ENCODE results near the gene VPS13D. TPM values are rescaled to one million over a fixed set of nuclear protein-coding genes. Genes with fewer than 3 reads are reported as not detected.

VPS13D gene
- total and polyA plus RNA-seq, 2 experiments from 2014 or later: 10.7 to 34.9 TPM

DNA sequence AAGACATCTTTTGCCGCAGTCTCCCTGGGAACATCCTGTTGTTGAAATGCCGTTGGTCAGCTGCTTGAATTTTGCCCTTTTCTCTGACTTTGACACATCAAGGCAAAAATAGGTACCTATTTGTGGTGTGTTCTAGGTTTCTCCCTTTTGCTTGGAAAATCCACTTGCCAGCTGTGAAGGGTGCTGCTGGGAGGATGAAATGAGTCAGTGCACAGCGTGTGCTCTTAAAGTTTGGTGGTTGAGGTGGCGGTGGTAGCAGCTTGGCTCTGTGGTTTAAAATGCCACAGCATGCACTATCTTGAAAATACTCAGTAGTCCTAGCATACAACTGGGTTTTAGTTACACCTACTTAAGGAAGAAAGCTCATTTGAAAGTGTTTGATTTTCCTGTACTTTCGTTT lies 204.3 kb downstream of the VPS13D start (continued):
- TF ChIP-seq, protein P1, sequence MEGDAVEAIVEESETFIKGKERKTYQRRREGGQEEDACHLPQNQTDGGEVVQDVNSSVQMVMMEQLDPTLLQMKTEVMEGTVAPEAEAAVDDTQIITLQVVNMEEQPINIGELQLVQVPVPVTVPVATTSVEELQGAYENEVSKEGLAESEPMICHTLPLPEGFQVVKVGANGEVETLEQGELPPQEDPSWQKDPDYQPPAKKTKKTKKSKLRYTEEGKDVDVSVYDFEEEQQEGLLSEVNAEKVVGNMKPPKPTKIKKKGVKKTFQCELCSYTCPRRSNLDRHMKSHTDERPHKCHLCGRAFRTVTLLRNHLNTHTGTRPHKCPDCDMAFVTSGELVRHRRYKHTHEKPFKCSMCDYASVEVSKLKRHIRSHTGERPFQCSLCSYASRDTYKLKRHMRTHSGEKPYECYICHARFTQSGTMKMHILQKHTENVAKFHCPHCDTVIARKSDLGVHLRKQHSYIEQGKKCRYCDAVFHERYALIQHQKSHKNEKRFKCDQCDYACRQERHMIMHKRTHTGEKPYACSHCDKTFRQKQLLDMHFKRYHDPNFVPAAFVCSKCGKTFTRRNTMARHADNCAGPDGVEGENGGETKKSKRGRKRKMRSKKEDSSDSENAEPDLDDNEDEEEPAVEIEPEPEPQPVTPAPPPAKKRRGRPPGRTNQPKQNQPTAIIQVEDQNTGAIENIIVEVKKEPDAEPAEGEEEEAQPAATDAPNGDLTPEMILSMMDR (conservative IDR thresholded peaks at IDR 0.05; ENCODE audit: low read depth in 2 of 2): no peak
- TF ChIP-seq NANOG (IDR thresholded peaks at IDR 0.05; ENCODE audit: borderline replicate concordance) (no peak), POLR2AphosphoS5 (IDR thresholded peaks at IDR 0.05; ENCODE audit: low read depth) (no peak)

DNA sequence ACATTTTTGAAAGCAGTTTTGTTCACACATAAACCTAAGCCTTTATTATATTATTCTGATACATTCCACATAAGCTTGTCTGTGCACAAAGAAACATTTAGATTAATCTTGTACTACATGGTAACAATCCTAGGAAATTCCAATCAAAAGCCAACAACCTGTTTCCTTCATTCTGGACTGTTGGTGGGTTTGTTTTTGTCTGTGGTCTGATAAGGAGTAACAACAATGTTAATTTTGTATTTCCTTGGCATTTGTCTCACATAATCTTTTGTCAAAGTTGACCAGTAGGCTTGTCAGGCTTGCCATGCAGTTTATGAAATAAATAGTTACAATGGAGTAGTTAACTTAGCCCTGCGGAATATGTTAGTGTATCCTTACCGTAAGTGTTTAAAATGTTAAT lies 204.9 kb downstream of the VPS13D start:
- Histone ChIP-seq H3K79me2 (replicated peaks; ENCODE audit: insufficient read depth) (no peaks in the 10 kb centered on the region), H3K4me1 (ENCODE audit: insufficient read depth) (no peaks in the 10 kb centered on the region), H3K9me2 (ENCODE audit: insufficient read depth) (no peaks in the 10 kb centered on the region), H3K4me3 (no peak overlapping the region), H3K27me3 (ENCODE audit: insufficient read depth) (no peaks in the 10 kb centered on the region), H3K27ac (ENCODE audit: low read depth) (no peak overlapping the region), H3K36me3 (ENCODE audit: insufficient read depth) (no peaks in the 10 kb centered on the region), H4K20me1 (replicated peaks; ENCODE audit: insufficient read depth) (peaks cover 5% of the 10 kb centered on the region; the same call in 1 of the 2 replicates), H3K4me2 (no peak overlapping the region), H3F3A (replicated peaks; ENCODE audit: low read depth) (no peaks in the 10 kb centered on the region), H2AFZ (no peak overlapping the region)
- Mint-ChIP-seq H3K4me1 (peaks cover 27% of the 10 kb centered on the region), H3K27me3 (ENCODE audit: insufficient read depth, low read depth, poor library complexity) (peaks cover 4% of the 10 kb centered on the region), H3K9me3 (no peaks in the 10 kb centered on the region), H3K36me3 (ENCODE audit: low read depth) (peaks cover 21% of the 10 kb centered on the region), H3K27ac (no peak overlapping the region), H3K4me3 (no peak overlapping the region)
- no peak for DNase-seq (ENCODE audit: low spot score)
- ATAC-seq: no peak
- no peak for TF ChIP-seq STAT1 (IDR thresholded peaks at IDR 0.05; ENCODE audit: unreplicated experiment)
- no peak for TF ChIP-seq ZNF114 (CRISPR knock-in tag; IDR thresholded peaks at IDR 0.05)
- TF ChIP-seq NANOG (IDR thresholded peaks at IDR 0.05; ENCODE audit: borderline replicate concordance): no peak
- TF ChIP-seq, protein P2, sequence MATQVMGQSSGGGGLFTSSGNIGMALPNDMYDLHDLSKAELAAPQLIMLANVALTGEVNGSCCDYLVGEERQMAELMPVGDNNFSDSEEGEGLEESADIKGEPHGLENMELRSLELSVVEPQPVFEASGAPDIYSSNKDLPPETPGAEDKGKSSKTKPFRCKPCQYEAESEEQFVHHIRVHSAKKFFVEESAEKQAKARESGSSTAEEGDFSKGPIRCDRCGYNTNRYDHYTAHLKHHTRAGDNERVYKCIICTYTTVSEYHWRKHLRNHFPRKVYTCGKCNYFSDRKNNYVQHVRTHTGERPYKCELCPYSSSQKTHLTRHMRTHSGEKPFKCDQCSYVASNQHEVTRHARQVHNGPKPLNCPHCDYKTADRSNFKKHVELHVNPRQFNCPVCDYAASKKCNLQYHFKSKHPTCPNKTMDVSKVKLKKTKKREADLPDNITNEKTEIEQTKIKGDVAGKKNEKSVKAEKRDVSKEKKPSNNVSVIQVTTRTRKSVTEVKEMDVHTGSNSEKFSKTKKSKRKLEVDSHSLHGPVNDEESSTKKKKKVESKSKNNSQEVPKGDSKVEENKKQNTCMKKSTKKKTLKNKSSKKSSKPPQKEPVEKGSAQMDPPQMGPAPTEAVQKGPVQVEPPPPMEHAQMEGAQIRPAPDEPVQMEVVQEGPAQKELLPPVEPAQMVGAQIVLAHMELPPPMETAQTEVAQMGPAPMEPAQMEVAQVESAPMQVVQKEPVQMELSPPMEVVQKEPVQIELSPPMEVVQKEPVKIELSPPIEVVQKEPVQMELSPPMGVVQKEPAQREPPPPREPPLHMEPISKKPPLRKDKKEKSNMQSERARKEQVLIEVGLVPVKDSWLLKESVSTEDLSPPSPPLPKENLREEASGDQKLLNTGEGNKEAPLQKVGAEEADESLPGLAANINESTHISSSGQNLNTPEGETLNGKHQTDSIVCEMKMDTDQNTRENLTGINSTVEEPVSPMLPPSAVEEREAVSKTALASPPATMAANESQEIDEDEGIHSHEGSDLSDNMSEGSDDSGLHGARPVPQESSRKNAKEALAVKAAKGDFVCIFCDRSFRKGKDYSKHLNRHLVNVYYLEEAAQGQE (IDR thresholded peaks at IDR 0.05; ENCODE audit: unreplicated experiment): no peak
- TF ChIP-seq, protein P1 (conservative IDR thresholded peaks at IDR 0.05; ENCODE audit: low read depth in 2 of 2): no peak
- no peak for TF ChIP-seq ZNF331 (CRISPR knock-in tag; IDR thresholded peaks at IDR 0.05; ENCODE audit: low read depth)
- TF ChIP-seq EZH2phosphoT487 (IDR thresholded peaks at IDR 0.05; ENCODE audit: unreplicated experiment): no peak
- no peak for TF ChIP-seq EZH2 (IDR thresholded peaks at IDR 0.05; ENCODE audit: low read depth, unreplicated experiment)
- TF ChIP-seq CREB1 (CRISPR knock-in tag; IDR thresholded peaks at IDR 0.05; ENCODE audit: low read depth): no peak
- TF ChIP-seq, protein P3, sequence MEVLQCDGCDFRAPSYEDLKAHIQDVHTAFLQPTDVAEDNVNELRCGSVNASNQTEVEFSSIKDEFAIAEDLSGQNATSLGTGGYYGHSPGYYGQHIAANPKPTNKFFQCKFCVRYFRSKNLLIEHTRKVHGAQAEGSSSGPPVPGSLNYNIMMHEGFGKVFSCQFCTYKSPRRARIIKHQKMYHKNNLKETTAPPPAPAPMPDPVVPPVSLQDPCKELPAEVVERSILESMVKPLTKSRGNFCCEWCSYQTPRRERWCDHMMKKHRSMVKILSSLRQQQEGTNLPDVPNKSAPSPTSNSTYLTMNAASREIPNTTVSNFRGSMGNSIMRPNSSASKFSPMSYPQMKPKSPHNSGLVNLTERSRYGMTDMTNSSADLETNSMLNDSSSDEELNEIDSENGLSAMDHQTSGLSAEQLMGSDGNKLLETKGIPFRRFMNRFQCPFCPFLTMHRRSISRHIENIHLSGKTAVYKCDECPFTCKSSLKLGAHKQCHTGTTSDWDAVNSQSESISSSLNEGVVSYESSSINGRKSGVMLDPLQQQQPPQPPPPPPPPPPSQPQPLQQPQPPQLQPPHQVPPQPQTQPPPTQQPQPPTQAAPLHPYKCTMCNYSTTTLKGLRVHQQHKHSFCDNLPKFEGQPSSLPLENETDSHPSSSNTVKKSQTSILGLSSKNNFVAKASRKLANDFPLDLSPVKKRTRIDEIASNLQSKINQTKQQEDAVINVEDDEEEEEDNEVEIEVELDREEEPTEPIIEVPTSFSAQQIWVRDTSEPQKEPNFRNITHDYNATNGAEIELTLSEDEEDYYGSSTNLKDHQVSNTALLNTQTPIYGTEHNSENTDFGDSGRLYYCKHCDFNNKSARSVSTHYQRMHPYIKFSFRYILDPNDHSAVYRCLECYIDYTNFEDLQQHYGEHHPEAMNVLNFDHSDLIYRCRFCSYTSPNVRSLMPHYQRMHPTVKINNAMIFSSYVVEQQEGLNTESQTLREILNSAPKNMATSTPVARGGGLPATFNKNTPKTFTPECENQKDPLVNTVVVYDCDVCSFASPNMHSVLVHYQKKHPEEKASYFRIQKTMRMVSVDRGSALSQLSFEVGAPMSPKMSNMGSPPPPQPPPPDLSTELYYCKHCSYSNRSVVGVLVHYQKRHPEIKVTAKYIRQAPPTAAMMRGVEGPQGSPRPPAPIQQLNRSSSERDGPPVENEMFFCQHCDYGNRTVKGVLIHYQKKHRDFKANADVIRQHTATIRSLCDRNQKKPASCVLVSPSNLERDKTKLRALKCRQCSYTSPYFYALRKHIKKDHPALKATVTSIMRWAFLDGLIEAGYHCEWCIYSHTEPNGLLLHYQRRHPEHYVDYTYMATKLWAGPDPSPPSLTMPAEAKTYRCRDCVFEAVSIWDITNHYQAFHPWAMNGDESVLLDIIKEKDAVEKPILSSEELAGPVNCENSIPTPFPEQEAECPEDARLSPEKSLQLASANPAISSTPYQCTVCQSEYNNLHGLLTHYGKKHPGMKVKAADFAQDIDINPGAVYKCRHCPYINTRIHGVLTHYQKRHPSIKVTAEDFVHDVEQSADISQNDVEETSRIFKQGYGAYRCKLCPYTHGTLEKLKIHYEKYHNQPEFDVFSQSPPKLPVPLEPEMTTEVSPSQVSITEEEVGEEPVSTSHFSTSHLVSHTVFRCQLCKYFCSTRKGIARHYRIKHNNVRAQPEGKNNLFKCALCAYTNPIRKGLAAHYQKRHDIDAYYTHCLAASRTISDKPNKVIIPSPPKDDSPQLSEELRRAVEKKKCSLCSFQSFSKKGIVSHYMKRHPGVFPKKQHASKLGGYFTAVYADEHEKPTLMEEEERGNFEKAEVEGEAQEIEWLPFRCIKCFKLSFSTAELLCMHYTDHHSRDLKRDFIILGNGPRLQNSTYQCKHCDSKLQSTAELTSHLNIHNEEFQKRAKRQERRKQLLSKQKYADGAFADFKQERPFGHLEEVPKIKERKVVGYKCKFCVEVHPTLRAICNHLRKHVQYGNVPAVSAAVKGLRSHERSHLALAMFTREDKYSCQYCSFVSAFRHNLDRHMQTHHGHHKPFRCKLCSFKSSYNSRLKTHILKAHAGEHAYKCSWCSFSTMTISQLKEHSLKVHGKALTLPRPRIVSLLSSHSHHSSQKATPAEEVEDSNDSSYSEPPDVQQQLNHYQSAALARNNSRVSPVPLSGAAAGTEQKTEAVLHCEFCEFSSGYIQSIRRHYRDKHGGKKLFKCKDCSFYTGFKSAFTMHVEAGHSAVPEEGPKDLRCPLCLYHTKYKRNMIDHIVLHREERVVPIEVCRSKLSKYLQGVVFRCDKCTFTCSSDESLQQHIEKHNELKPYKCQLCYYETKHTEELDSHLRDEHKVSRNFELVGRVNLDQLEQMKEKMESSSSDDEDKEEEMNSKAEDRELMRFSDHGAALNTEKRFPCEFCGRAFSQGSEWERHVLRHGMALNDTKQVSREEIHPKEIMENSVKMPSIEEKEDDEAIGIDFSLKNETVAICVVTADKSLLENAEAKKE (CRISPR knock-in tag; IDR thresholded peaks at IDR 0.05): no peak

Measured in GM23338 (cell line).